NB4 (cell line): ENCODE measurements around the gene ALDH5A1.

ENCODE experiments used
- MYC ChIP-seq: IDR thresholded peaks from 2 replicates; pipeline ENCODE4 v1.6.1; 2011; ENCODE audit warnings: low read depth, low read length
- POLR2A ChIP-seq: IDR thresholded peaks from 2 replicates; pipeline ENCODE4 v1.6.1; 2011; ENCODE audit warnings: mild to moderate bottlenecking; ENCODE audit not compliant: insufficient read length; ENCODE audit errors: extremely low read depth
- TF ChIP-seq, protein P1 (sequence below): IDR thresholded peaks from one replicate; pipeline ENCODE4 v1.5.1; 2012; ENCODE audit warnings: low read depth, low read length
- TF ChIP-seq, protein P2 (sequence below): IDR thresholded peaks from 2 replicates; pipeline ENCODE4 v1.6.1; 2011; ENCODE audit warnings: low read depth, low read length

DNA sequence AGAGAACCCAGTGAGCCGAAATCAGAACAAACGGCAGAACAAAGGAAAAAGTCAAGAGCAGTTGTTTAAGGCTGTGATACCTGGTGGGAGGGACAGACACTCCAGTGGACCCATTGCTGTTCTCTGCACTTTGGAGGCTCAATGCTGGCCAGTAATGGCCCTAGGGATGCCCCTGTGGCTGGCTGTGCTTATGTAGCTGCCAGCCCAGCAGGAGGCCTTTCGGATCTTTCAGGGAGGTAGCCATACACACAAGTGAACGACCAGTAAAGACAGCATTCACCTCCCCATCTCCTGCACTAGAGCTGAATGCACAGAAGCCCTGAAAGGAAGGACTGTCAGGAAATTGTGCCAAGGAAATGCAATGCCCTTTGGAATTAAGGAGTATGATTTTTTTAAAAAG is 39.7 kb upstream of the ALDH5A1 start:
- TF ChIP-seq, protein P1, sequence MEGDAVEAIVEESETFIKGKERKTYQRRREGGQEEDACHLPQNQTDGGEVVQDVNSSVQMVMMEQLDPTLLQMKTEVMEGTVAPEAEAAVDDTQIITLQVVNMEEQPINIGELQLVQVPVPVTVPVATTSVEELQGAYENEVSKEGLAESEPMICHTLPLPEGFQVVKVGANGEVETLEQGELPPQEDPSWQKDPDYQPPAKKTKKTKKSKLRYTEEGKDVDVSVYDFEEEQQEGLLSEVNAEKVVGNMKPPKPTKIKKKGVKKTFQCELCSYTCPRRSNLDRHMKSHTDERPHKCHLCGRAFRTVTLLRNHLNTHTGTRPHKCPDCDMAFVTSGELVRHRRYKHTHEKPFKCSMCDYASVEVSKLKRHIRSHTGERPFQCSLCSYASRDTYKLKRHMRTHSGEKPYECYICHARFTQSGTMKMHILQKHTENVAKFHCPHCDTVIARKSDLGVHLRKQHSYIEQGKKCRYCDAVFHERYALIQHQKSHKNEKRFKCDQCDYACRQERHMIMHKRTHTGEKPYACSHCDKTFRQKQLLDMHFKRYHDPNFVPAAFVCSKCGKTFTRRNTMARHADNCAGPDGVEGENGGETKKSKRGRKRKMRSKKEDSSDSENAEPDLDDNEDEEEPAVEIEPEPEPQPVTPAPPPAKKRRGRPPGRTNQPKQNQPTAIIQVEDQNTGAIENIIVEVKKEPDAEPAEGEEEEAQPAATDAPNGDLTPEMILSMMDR: no peak
- no peak for TF ChIP-seq POLR2A
- no peak for TF ChIP-seq MYC
- TF ChIP-seq, protein P2, sequence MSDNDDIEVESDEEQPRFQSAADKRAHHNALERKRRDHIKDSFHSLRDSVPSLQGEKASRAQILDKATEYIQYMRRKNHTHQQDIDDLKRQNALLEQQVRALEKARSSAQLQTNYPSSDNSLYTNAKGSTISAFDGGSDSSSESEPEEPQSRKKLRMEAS: no peak
